IMR-90 (cell line): ENCODE data around the gene C21orf58. TPM values are rescaled to one million over a fixed set of nuclear protein-coding genes. Genes with fewer than 3 reads are reported as not detected.

Experiments used
- ATAC-seq: fragments of 200-7000 bp; cut with Tn5 transposase; 2 replicates; pipeline ENCODE4 v1.9.1; 2020; ENCODE audit warnings: low read depth, mild to moderate bottlenecking, moderate library complexity
- BruUV-seq: library from RNA; stranded (reverse); fragments of 400-500 nt; replicated peaks from 2 replicates; lab custom pipeline; 2021; lab: Mats Ljungman, UMichigan
- CTCF ChIA-PET: fragments of 300-600 bp; formaldehyde crosslinking; extraction: SDS; loops from one replicate; lab custom pipeline; 2021; ENCODE audit warnings: antibody characterized with exemption; lab: Yijun Ruan, JAX
- POLR2A ChIA-PET: fragments of 300-600 bp; sonication (Branson Sonifier 250); formaldehyde crosslinking; loops from one replicate; lab custom pipeline; 2022; ENCODE audit warnings: antibody characterized with exemption; ENCODE audit not compliant: unreplicated experiment; lab: Charles Lee
- DNase-seq: peaks from one replicate; pipeline ENCODE4 v3.0.0; 2013
- H2AFZ ChIP-seq: replicated peaks from 2 replicates; pipeline ENCODE3; 2013; ENCODE audit warnings: low read length, mild to moderate bottlenecking; ENCODE audit not compliant: poor library complexity
- H2AK5ac ChIP-seq: 2 replicates; pipeline ENCODE4 v1.6.1; 2013; ENCODE audit warnings: low read depth, low read length, inconsistent platforms
- H2AK9ac ChIP-seq: replicated peaks from 2 replicates; pipeline ENCODE3; 2013; ENCODE audit warnings: mild to moderate bottlenecking, low read depth, low read length, moderate library complexity; ENCODE audit not compliant: poor library complexity
- H2BK120ac ChIP-seq: 2 replicates; pipeline ENCODE4 v1.6.1; 2013; ENCODE audit warnings: low read depth, low read length, inconsistent platforms
- H2BK15ac ChIP-seq: 3 replicates; pipeline ENCODE4 v1.6.1; 2013; ENCODE audit warnings: low read depth, low read length, inconsistent platforms
- H2BK20ac ChIP-seq: 2 replicates; pipeline ENCODE4 v1.6.1; 2013; ENCODE audit warnings: low read depth, mild to moderate bottlenecking, inconsistent platforms, low read length, moderate library complexity
- H2BK5ac ChIP-seq: 2 replicates; pipeline ENCODE4 v1.6.1; 2013; ENCODE audit warnings: mild to moderate bottlenecking, low read depth, low read length, inconsistent platforms; ENCODE audit not compliant: poor library complexity, severe bottlenecking
- H3K14ac ChIP-seq: replicated peaks from 2 replicates; pipeline ENCODE4 v1.6.1; 2013; ENCODE audit warnings: low read depth, low read length, inconsistent platforms
- H3K18ac ChIP-seq: 2 replicates; pipeline ENCODE4 v1.6.1; 2013; ENCODE audit warnings: low read depth, low read length, control low read depth
- H3K23ac ChIP-seq: 2 replicates; pipeline ENCODE4 v1.6.1; 2013; ENCODE audit warnings: low read depth, low read length, inconsistent platforms
- H3K27ac ChIP-seq: 2 replicates; pipeline ENCODE4 v1.5.1; 2013; ENCODE audit warnings: mild to moderate bottlenecking, control low read depth, low read length; ENCODE audit not compliant: insufficient read depth
- H3K27me3 ChIP-seq: 2 replicates; pipeline ENCODE4 v1.6.1; 2013; ENCODE audit warnings: low read length; ENCODE audit not compliant: control insufficient read depth, insufficient read depth
- H3K36me3 ChIP-seq: 2 replicates; pipeline ENCODE4 v1.6.1; 2013; ENCODE audit warnings: low read length, mixed read lengths; ENCODE audit not compliant: control insufficient read depth, insufficient read depth
- H3K4ac ChIP-seq: 2 replicates; pipeline ENCODE4 v1.6.1; 2013; ENCODE audit warnings: low read depth, low read length, inconsistent platforms
- H3K4me1 ChIP-seq: 2 replicates; pipeline ENCODE4 v1.6.1; 2013; ENCODE audit warnings: low read length, mixed read lengths; ENCODE audit not compliant: control insufficient read depth, insufficient read depth
- H3K4me2 ChIP-seq: 2 replicates; pipeline ENCODE4 v1.6.1; 2013; ENCODE audit warnings: low read depth, mild to moderate bottlenecking, control low read depth, low read length, moderate library complexity
- H3K4me3 ChIP-seq: 2 replicates; pipeline ENCODE4 v1.5.1; 2013; ENCODE audit warnings: low read depth, mild to moderate bottlenecking, control low read depth, low read length, moderate library complexity; ENCODE audit not compliant: insufficient read depth
- H3K56ac ChIP-seq: 2 replicates; pipeline ENCODE4 v1.6.1; 2013; ENCODE audit warnings: low read length, inconsistent platforms; ENCODE audit not compliant: insufficient read depth; ENCODE audit errors: extremely low read depth
- H3K79me1 ChIP-seq, 2 experiments: 2 replicates each; pipeline ENCODE4 v1.6.1; 2013; ENCODE audit warnings: low read length in 2 of 2, inconsistent platforms in 1 of 2, low read depth in 1 of 2
- H3K9ac ChIP-seq: 2 replicates; pipeline ENCODE4 v1.6.1; 2013; ENCODE audit warnings: low read depth, low read length, control low read depth
- H3K9me1 ChIP-seq: 2 replicates; pipeline ENCODE4 v1.6.1; 2013; ENCODE audit warnings: low read length, inconsistent platforms; ENCODE audit not compliant: insufficient read depth
- H3K9me3 ChIP-seq: 2 replicates; pipeline ENCODE4 v1.6.1; 2013; ENCODE audit warnings: low read length; ENCODE audit not compliant: control insufficient read depth, insufficient read depth
- H4K20me1 ChIP-seq: 2 replicates; pipeline ENCODE4 v1.6.1; 2013; ENCODE audit warnings: low read length, inconsistent platforms; ENCODE audit not compliant: insufficient read depth
- H4K5ac ChIP-seq: 2 replicates; pipeline ENCODE4 v1.6.1; 2013; ENCODE audit warnings: mild to moderate bottlenecking, low read depth, low read length, control low read depth
- H4K8ac ChIP-seq, 2 experiments: 2 replicates each; pipeline ENCODE4 v1.6.1; 2013; ENCODE audit warnings: low read depth in 2 of 2, low read length in 2 of 2, control low read depth in 1 of 2, inconsistent platforms in 1 of 2
- H4K91ac ChIP-seq: 2 replicates; pipeline ENCODE4 v1.6.1; 2013; ENCODE audit warnings: low read depth, low read length, inconsistent platforms; ENCODE audit not compliant: insufficient read depth
- NFE2L2 ChIP-seq: fragments of 150-350 bp; IDR thresholded peaks from 2 replicates; pipeline ENCODE4 v1.6.1; 2016; ENCODE audit warnings: low read depth, mild to moderate bottlenecking, low read length
- RCOR1 ChIP-seq: IDR thresholded peaks from 2 replicates; pipeline ENCODE4 v1.6.1; 2012; ENCODE audit warnings: mild to moderate bottlenecking, low read length, improper control_type of control experiment; ENCODE audit not compliant: insufficient replicate concordance
- WGBS, 2 experiments: methylation state at CpG; one replicate each; pipeline versions ENCODE4 v1.1.5 to v1.1.7; 2013; ENCODE audit warnings: missing lambda C conversion rate in 2 of 2; ENCODE audit not compliant: insufficient read length in 1 of 2; ENCODE audit errors: extremely low coverage in 2 of 2; 5-methylcytosine and 5-hydroxymethylcytosine counted together
- dilution Hi-C: fragments of 300-500 bp; cut with HindIII; formaldehyde crosslinking; loops from one replicate; pipeline ENCODE4 v1.14.3; 2018; ENCODE audit warnings: low sequenced_read_pairs; ENCODE audit not compliant: unreplicated experiment
- in situ Hi-C: fragments of 300-500 bp; cut with MboI; formaldehyde crosslinking; loops from 3 replicates; pipeline ENCODE4 v1.14.3; 2019; ENCODE audit warnings: low sequenced_read_pairs, inconsistent platforms, mixed read lengths
- intact Hi-C: fragments of 100-400 bp; cut with micrococcal nuclease; formaldehyde crosslinking; loops from 2 replicates; pipeline ENCODE4 v1.10.0; 2022
- polyA plus RNA-seq, 3 experiments: library from polyadenylated mRNA; depleted of rRNA; stranded (reverse); fragments of >200 nt; gene quantifications; 2 replicates each; pipeline ENCODE4 v1.2.3, GENCODE V29; 2012; ENCODE audit warnings: low replicate concordance in 1 of 3
- total RNA-seq: library from RNA; depleted of rRNA; stranded (reverse); fragments of >200 nt; gene quantifications from 2 replicates; pipeline ENCODE4 v1.2.3, GENCODE V29; 2012

Gene C21orf58
- total and polyA plus RNA-seq, 2 of the 4 experiments (the other 2 are of a cell fraction) = 2.7 to 6.2 TPM

- H3K4me1 ChIP-seq = no peaks in the 10 kb centered on the region
- no peak overlapping the region for H3K18ac ChIP-seq
- TF ChIP-seq RCOR1 = no peak
- no peak for TF ChIP-seq NFE2L2
- dilution Hi-C loops (no loop called here), in situ Hi-C loops (no loop called here), intact Hi-C loops (no loop called here)
- H3K56ac ChIP-seq = no peak overlapping the region
- no peaks in the 10 kb centered on the region for H3K27me3 ChIP-seq
- CTCF ChIA-PET = no interaction called here
- H2BK5ac ChIP-seq = no peak overlapping the region
- ATAC-seq = no peak
- no peak overlapping the region for H4K5ac ChIP-seq
- H3K9me1 ChIP-seq = no peaks in the 10 kb centered on the region
- no peak overlapping the region for H3K4ac ChIP-seq
- no peak overlapping the region for H3K4me3 ChIP-seq
- POLR2A ChIA-PET = no interaction called here
- H4K8ac ChIP-seq = no peak overlapping the region
- H2AK5ac ChIP-seq = no peak overlapping the region
- no peak overlapping the region for H2BK20ac ChIP-seq
- H4K20me1 ChIP-seq = no peaks in the 10 kb centered on the region
- H3K9ac ChIP-seq = no peak overlapping the region
- H3K14ac ChIP-seq = no peak overlapping the region
- no TSS peak for BruUV-seq
- no peak overlapping the region for H2AFZ ChIP-seq
- 95% methylated on average over 8 of the region's 14 CpGs; no CpG with 5 or more reads in 1 of the 2 experiments for WGBS, 2 experiments
- no peak for DNase-seq
- no peaks in the 10 kb centered on the region for H3K9me3 ChIP-seq
- H2BK15ac ChIP-seq = no peak overlapping the region
- peaks cover 42% of the 10 kb centered on the region for H3K36me3 ChIP-seq
- no peak overlapping the region for H3K23ac ChIP-seq
- peaks cover 17 to 48% of the 10 kb centered on the region in 2 experiments for H3K79me1 ChIP-seq
- no peak overlapping the region for H2AK9ac ChIP-seq
- H3K27ac ChIP-seq = no peak overlapping the region
- no peak overlapping the region for H3K4me2 ChIP-seq
- no peak overlapping the region for H2BK120ac ChIP-seq
- H4K91ac ChIP-seq = no peak overlapping the region
Measured at GRCh38 chr21:46345861-46346260, 22.2 kb upstream of the C21orf58 start.
